Measurements from ENCODE around the gene ZNF554.

GRCh38 chr19:2827022-2827421 lies 7.4 kb downstream of the ZNF554 start:
- TF ChIP-seq POLR2A (IDR thresholded peaks at IDR 0.05) (no peak), CTCF (IDR thresholded peaks at IDR 0.05 in 4 of 5, conservative IDR thresholded peaks at IDR 0.05 in 1 of 5) (no peak)
